Upper lobe of left lung (tissue), 6 donors: ENCODE results near the gene KRT78. TPM values are rescaled to one million over a fixed set of nuclear protein-coding genes. Genes with fewer than 3 reads are reported as not detected.

Experiments used
- ATAC-seq, 2 donors: fragments of 200-7000 bp; cut with Tn5 transposase; one replicate each; pipeline ENCODE4 v1.9.1; 2022; ENCODE audit warnings: mild to moderate bottlenecking in 2 of 2, moderate library complexity in 2 of 2; ENCODE audit not compliant: low FRiP score in 2 of 2
- DNase-seq, 2 donors: peaks; one replicate each; pipeline ENCODE4 v3.0.0-alpha.2; 2019 to 2020
- H3K27ac ChIP-seq, 4 donors: fragments of 200-600 bp; sonication (generic); one replicate each; pipeline ENCODE4 v1.5.1; 2016 to 2019
- H3K27me3 ChIP-seq, 4 donors: fragments of 200-600 bp; sonication (generic); one replicate each; pipeline ENCODE4 v1.5.1; 2017 to 2019
- H3K36me3 ChIP-seq, 4 donors: fragments of 200-600 bp; sonication (generic); one replicate each; pipeline ENCODE4 v1.5.1; 2016 to 2019
- H3K4me1 ChIP-seq, 4 donors: fragments of 200-600 bp; sonication (generic); one replicate each; pipeline ENCODE4 v1.5.1; 2018 to 2019
- H3K4me3 ChIP-seq, 4 donors: fragments of 200-600 bp; sonication (generic); one replicate each; pipeline ENCODE4 v1.5.1; 2017 to 2019; ENCODE audit warnings: mild to moderate bottlenecking in 2 of 4, moderate library complexity in 1 of 4
- H3K9me3 ChIP-seq, 4 donors: fragments of 200-600 bp; sonication (generic); one replicate each; pipeline ENCODE4 v1.5.1; 2018 to 2019
- CTCF ChIP-seq, 6 experiments: fragments of 450-650 bp in 4 of 6; fragments of 200-600 bp in 2 of 6; sonication (generic) in 2 of 6; IDR thresholded peaks; one replicate each; pipeline ENCODE4 v1.5.1; 2016 to 2019; ENCODE audit warnings: antibody characterized with exemption in 6 of 6
- EP300 ChIP-seq, 4 donors: sonication (generic); formaldehyde crosslinking; IDR thresholded peaks; one replicate each; pipeline ENCODE4 v1.5.1; 2017; ENCODE audit warnings: antibody characterized with exemption in 4 of 4, control low read depth in 2 of 4
- POLR2A ChIP-seq, 4 donors: fragments of 450-650 bp; IDR thresholded peaks; one replicate each; pipeline ENCODE4 v1.5.1; 2016 to 2017; ENCODE audit warnings: antibody characterized with exemption in 4 of 4, mild to moderate bottlenecking in 2 of 4
- POLR2AphosphoS5 ChIP-seq, 2 donors: sonication (generic); formaldehyde crosslinking; IDR thresholded peaks; one replicate each; pipeline ENCODE4 v1.5.1; 2017; ENCODE audit warnings: antibody characterized with exemption in 2 of 2
- WGBS, 2 donors: methylation state at CpG; one replicate each; pipeline ENCODE4 v1.1.5; 2017 to 2018; 5-methylcytosine and 5-hydroxymethylcytosine counted together
- total RNA-seq, 6 donors: library from RNA; depleted of rRNA in 4 of 6; stranded (reverse); fragments of >200 nt in 4 of 6; gene quantifications; one replicate each; pipeline versions ENCODE4 v1.1.0 to v1.2.1, GENCODE V29; 2016 to 2021
- donor health status: DM: no; HTN: no; CAD: no; lungs with moderate emphysema.
- donor health status: DM: no; HTN: yes; CAD: no; lungs with severe emphysema.

The KRT78 gene
- total RNA-seq, 6 donors from 2014 or later = 0.13 to 0.30 TPM; not detected in 4

GRCh38 chr12:52871291-52872039, 22.7 kb upstream of the KRT78 start:
- ATAC-seq (peak in 1 of 2 donors; percentile 28), DNase-seq (no peak)
- no peaks in the 10 kb centered on the region for H3K9me3 ChIP-seq
- TF ChIP-seq POLR2AphosphoS5 (IDR thresholded peaks at IDR 0.05) (peak in 1 of 2 donors; percentile 16), CTCF (IDR thresholded peaks at IDR 0.05) (no peak)
- no peaks in the 10 kb centered on the region for H3K27me3 ChIP-seq
- no peak overlapping the region for H3K4me3 ChIP-seq
- H3K27ac ChIP-seq = peak overlapping the region; percentile 29 to 73 (median 50)
- WGBS, 2 donors = 56 to 66% methylated on average over 6 to 9 of the region's 9 CpGs
- H3K36me3 ChIP-seq = no peaks in the 10 kb centered on the region
- H3K4me1 ChIP-seq = peaks cover 23 to 47% (median 35%) of the 10 kb centered on the region in 4 donors

- 26 to 32% methylated on average over 12 to 14 of the region's 14 CpGs for WGBS, 2 donors
- peak in 1 of 2 donors; percentile 68 for DNase-seq
- peak overlapping the region; percentile 29 to 73 (median 50) for H3K27ac ChIP-seq
Measured at GRCh38 chr12:52870361-52871290, 21.8 kb upstream of the KRT78 start.

GRCh38 chr12:52867642-52868041, 18.8 kb upstream of the KRT78 start:
- Histone ChIP-seq H3K4me3 (no peak overlapping the region), H3K36me3 (no peaks in the 10 kb centered on the region), H3K27ac (no peak overlapping the region), H3K27me3 (no peaks in the 10 kb centered on the region), H3K9me3 (no peaks in the 10 kb centered on the region), H3K4me1 (peaks cover 10 to 29% (median 20%) of the 10 kb centered on the region in 4 donors)
- 4 to 38% methylated on average over 1 to 9 of the region's 9 CpGs for WGBS, 2 donors
- DNase-seq = peak; percentile 68 to 85
- ATAC-seq = peak in 1 of 2 donors; percentile 74
- TF ChIP-seq CTCF (IDR thresholded peaks at IDR 0.05) = no peak
- TF ChIP-seq EP300 (IDR thresholded peaks at IDR 0.05) = no peak
- no peak for TF ChIP-seq POLR2AphosphoS5 (IDR thresholded peaks at IDR 0.05)
- no peak for TF ChIP-seq POLR2A (IDR thresholded peaks at IDR 0.05)

More at GRCh38 chr12:52870361-52871290, 21.8 kb upstream of the KRT78 start:
- no peak overlapping the region for H3K4me3 ChIP-seq
- peak; percentile 38 to 58 for ATAC-seq
- TF ChIP-seq EP300 (IDR thresholded peaks at IDR 0.05) (no peak), POLR2AphosphoS5 (IDR thresholded peaks at IDR 0.05) (no peak), POLR2A (IDR thresholded peaks at IDR 0.05) (no peak), CTCF (IDR thresholded peaks at IDR 0.05) (peak; percentile 59 to 82 (median 78))
- no peaks in the 10 kb centered on the region for H3K36me3 ChIP-seq
- no peaks in the 10 kb centered on the region for H3K9me3 ChIP-seq
- H3K4me1 ChIP-seq = peaks cover 23 to 47% (median 35%) of the 10 kb centered on the region in 4 donors
- no peaks in the 10 kb centered on the region for H3K27me3 ChIP-seq

GRCh38 chr12:52867152-52867551, 18.4 kb upstream of the KRT78 start:
- no peak for ATAC-seq
- 85 to 88% methylated on average over 5 of the region's 5 CpGs for WGBS, 2 donors

More at GRCh38 chr12:52867152-52867551, 18.4 kb upstream of the KRT78 start:
- H3K4me3 ChIP-seq = no peak overlapping the region
- H3K4me1 ChIP-seq = peaks cover 10 to 28% (median 20%) of the 10 kb centered on the region in 4 donors
- TF ChIP-seq EP300 (IDR thresholded peaks at IDR 0.05) (no peak), CTCF (IDR thresholded peaks at IDR 0.05) (no peak), POLR2A (IDR thresholded peaks at IDR 0.05) (no peak), POLR2AphosphoS5 (IDR thresholded peaks at IDR 0.05) (no peak)
- H3K9me3 ChIP-seq = no peaks in the 10 kb centered on the region
- no peaks in the 10 kb centered on the region for H3K36me3 ChIP-seq
- no peak overlapping the region for H3K27ac ChIP-seq
- no peak for DNase-seq
- H3K27me3 ChIP-seq = no peaks in the 10 kb centered on the region
